Epidermal melanocyte (primary cell): Measurements from ENCODE around the gene SMCHD1.
"Not testable (repeated sequence)": the region's sequence is repeated elsewhere in the genome, so short reads cannot be mapped to it uniquely, and the experiment has no call there.

Source experiments
- DNase-seq: peaks from one replicate; pipeline ENCODE4 v3.0.0; 2011; ENCODE audit warnings: low spot score; ENCODE audit not compliant: insufficient read length

SMCHD1 gene

GRCh38 chr18:2851771-2852170 lies 196.2 kb downstream of the SMCHD1 start:
- DNase-seq = no peak

DNA sequence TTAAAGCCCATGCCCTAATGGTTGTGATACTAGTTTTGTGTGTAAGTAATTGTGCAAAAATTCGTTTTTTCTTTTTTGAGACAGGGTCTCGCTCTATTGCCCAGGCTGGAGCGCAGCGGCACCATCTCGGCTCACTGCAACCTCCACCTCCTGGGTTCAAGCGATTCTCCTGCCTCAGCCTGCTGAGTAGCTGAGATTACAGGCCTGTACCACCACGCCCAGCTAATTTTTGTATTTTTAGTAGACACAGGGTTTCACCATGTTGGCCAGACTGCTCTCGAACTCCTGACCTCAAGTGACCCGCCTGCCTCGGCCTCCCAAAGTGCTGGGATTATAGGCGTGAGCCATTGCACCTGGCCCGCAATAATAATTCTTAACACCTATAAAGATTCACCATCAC lies 196.9 kb downstream of the SMCHD1 start:
- not testable (repeated sequence) for DNase-seq

DNA sequence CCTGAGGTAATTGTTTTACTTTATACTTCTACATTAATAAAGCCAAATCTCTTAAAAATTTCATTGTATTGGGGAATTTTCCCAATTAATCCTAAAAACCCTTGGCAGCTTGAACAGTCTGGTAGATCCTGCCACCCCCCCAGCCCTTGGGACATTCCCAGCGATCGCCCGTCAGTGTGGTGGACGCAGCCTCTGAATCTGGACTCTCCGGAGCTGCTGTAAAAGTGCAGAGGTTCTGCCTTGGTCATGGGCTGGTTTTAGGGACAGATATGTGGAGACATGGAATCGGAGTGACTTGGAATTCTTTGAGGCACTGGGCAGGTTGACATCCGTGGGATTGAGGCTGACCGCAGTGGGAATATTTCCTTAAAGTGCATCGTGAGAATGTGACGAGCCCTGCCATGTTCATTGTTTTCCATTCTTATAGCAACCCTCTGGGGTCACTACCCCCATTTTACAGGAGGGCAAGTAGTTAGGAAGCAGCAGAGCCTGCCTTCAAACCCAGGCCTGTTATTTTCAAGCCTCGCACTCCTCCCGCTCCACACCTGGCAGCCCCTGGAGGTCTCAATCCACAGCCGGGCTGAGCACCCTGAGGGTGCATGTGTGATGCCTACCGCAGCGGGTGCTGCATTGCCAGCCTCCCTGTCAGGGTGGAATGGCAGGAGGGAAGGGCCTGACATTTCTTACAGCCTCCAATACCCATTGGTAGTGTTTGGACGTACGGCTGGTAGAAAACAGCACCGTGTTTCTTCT lies 197.8 kb downstream of the SMCHD1 start:
- DNase-seq = no peak

DNA sequence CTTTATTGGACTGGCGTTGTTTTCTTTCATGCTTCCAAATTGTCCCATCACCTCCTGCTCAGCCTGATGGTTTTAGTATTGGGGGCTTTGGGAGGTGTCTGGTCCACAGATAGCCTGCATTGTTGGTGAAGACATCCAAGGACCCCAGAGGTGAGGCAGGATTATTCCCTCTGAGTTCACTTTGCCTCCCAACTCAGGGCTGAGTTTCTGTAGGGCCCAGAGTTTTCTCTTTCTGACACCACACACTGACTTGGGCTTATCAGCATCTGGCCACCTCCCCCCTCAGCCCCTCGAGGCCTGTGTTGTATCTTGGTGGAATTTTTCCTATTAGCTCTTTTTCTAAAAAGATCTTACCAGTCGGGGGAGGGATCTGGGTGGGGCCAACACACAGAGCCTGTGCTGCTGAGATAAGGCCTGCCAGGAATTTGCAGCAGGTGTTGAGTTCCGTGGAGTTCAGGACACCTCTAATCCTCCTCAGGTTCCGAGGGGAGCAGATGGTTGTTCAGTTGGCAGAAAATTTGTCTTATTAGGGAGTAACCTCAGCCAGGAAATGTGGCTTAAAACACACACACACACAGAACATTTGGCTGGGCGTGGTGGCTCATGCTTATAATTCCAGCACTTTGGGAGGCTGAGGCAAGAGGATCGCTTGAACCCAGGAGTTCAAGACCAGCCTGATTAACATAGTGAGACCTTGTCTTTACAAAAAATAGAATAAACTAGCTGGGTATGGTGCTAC lies 198.6 kb downstream of the SMCHD1 start:
- no peak for DNase-seq
